Measurements from ENCODE around the gene TP53. TPM values are rescaled to one million over a fixed set of nuclear protein-coding genes. Genes with fewer than 3 reads are reported as not detected.

Gene TP53
- total and polyA plus RNA-seq, 10 of the 15 experiments (the other 5 are each of a cell fraction or from before 2014, with no cell fraction given): 35.6 to 162 (median 75.9) TPM

DNA sequence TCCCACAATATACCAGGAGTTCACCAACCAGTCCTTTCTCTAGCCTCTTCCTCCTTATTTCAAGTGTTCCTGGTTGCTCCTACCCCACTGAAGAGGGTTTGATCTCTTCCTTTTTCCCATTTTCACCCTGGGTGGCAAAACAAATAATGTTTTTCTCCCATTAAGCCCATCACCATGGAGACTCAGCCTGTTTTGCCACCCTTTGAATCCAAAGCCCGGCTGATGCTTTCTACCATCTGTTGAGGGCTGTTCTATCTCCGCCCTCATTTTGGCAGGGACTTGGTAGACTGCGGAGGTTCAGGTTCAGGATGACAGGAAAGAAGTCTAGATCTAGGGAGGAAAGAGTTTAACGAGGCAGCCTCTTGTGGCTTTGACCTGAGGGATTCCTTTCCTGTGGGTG is 32.8 kb upstream of the TP53 start (continued):
- TF ChIP-seq, protein P1, sequence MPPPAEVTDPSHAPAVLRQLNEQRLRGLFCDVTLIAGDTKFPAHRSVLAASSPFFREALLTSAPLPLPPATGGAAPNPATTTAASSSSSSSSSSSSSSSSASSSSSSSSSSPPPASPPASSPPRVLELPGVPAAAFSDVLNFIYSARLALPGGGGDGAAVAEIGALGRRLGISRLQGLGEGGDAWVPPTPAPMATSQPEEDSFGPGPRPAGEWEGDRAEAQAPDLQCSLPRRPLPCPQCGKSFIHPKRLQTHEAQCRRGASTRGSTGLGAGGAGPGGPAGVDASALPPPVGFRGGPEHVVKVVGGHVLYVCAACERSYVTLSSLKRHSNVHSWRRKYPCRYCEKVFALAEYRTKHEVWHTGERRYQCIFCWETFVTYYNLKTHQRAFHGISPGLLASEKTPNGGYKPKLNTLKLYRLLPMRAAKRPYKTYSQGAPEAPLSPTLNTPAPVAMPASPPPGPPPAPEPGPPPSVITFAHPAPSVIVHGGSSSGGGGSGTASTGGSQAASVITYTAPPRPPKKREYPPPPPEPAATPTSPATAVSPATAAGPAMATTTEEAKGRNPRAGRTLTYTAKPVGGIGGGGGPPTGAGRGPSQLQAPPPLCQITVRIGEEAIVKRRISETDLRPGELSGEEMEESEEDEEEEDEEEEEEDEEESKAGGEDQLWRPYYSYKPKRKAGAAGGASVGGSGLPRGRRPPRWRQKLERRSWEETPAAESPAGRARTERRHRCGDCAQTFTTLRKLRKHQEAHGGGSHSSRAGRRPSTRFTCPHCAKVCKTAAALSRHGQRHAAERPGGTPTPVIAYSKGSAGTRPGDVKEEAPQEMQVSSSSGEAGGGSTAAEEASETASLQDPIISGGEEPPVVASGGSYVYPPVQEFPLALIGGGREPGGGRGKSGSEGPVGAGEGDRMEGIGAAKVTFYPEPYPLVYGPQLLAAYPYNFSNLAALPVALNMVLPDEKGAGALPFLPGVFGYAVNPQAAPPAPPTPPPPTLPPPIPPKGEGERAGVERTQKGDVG (CRISPR knock-in tag; IDR thresholded peaks at IDR 0.05): no peak
- TF ChIP-seq MYB (IDR thresholded peaks at IDR 0.05; ENCODE audit: borderline replicate concordance, low read depth, low read length): no peak

GRCh38 chr17:7719661-7720060 is 32.4 kb upstream of the TP53 start:
- ChIA-PET SMC1A (ENCODE audit: uncharacterized antibody, unreplicated experiment) (no interaction called here), RAD21 (ENCODE audit: unreplicated experiment) (no interaction called here), CTCF (no interaction called here), POLR2A (no interaction called here)
- no peak overlapping the region for H3K4me3 ChIP-seq
- H2AFZ ChIP-seq (ENCODE audit: control insufficient read depth, low read depth, low read length): no peak overlapping the region
- H3K79me2 ChIP-seq (ENCODE audit: control insufficient read depth, insufficient read depth, low read length): no peaks in the 10 kb centered on the region
- TF ChIP-seq MAX (IDR thresholded peaks at IDR 0.05; ENCODE audit: low read depth, low read length) (no peak), JUNB (IDR thresholded peaks at IDR 0.05) (no peak), ZZZ3 (IDR thresholded peaks at IDR 0.05; ENCODE audit: control insufficient read depth, insufficient read length, low read depth) (no peak), CHD2 (IDR thresholded peaks at IDR 0.05; ENCODE audit: borderline replicate concordance, low read depth, low read length) (no peak), TCF7 (IDR thresholded peaks at IDR 0.05; ENCODE audit: borderline replicate concordance) (no peak), SMC3 (IDR thresholded peaks at IDR 0.05; ENCODE audit: borderline replicate concordance, low read length) (no peak), HDGF (IDR thresholded peaks at IDR 0.05) (no peak), RBBP5 (conservative IDR thresholded peaks at IDR 0.05) (no peak), SP1 (IDR thresholded peaks at IDR 0.05; ENCODE audit: low read depth, low read length) (no peak), ZNF384 (IDR thresholded peaks at IDR 0.05; ENCODE audit: borderline replicate concordance, low read depth, low read length) (no peak), TBL1XR1 (IDR thresholded peaks at IDR 0.05; ENCODE audit: low read depth, low read length) (no peak)
- TF ChIP-seq, protein P1 (CRISPR knock-in tag; IDR thresholded peaks at IDR 0.05): no peak
- ATAC-seq (no peak), DNase-seq (ENCODE audit: low read depth, low spot score) (no peak), FAIRE-seq (no peak)
- no peak overlapping the region for H3K9ac ChIP-seq (ENCODE audit: control insufficient read depth, insufficient read depth, low read length)
- H4K20me1 ChIP-seq (ENCODE audit: control insufficient read depth, insufficient read depth): no peaks in the 10 kb centered on the region
- H3K4me1 ChIP-seq (ENCODE audit: control insufficient read depth, insufficient read depth, low read length): no peaks in the 10 kb centered on the region
- no peaks in the 10 kb centered on the region for H3K36me3 ChIP-seq (ENCODE audit: control insufficient read depth in 2 of 2, insufficient read depth in 2 of 2, low read length in 1 of 2)
- no peak overlapping the region for H3K27ac ChIP-seq (ENCODE audit: control insufficient read depth, insufficient read depth)
- no TSS peak for BruUV-seq (replicated peaks)
- H3K4me2 ChIP-seq (ENCODE audit: control insufficient read depth, insufficient read depth): no peak overlapping the region
- intact Hi-C loops (cut with micrococcal nuclease; ENCODE audit: unreplicated experiment) (no loop called here), in situ Hi-C loops (cut with MboI) (no loop called here)
- peaks cover 6 to 7% of the 10 kb centered on the region in 2 experiments; a peak in 3 of 4 replicates for H3K27me3 ChIP-seq (replicated peaks in 1 of 2; ENCODE audit: control insufficient read depth in 2 of 2, insufficient read depth in 2 of 2, low read length in 1 of 2)
- 22% methylated on average over 9 of the region's 9 CpGs for WGBS (ENCODE audit: insufficient coverage, insufficient replicate concordance, low lambda C conversion rate, missing lambda C conversion rate)
- no peaks in the 10 kb centered on the region for H3K9me3 ChIP-seq (replicated peaks; ENCODE audit: control insufficient read depth, insufficient read depth, low read length)

Measured in GM12878 (cell line).